NB4 (cell line): ENCODE measurements around the gene SPATA13.

Experiments
- DNase-seq: peaks from one replicate; pipeline ENCODE4 v3.0.0; 2010; ENCODE audit warnings: low read depth
- H3K4me3 ChIP-seq: one replicate; pipeline ENCODE4 v1.5.1; 2011; ENCODE audit warnings: mild to moderate bottlenecking, low read depth, low read length, moderate library complexity
- CTCF ChIP-seq: IDR thresholded peaks from one replicate; pipeline ENCODE4 v1.5.1; 2012; ENCODE audit warnings: low read depth, low read length
- MAX ChIP-seq: IDR thresholded peaks from 2 replicates; pipeline ENCODE4 v1.6.1; 2011; ENCODE audit warnings: low read depth, low read length
- MYC ChIP-seq: IDR thresholded peaks from 2 replicates; pipeline ENCODE4 v1.6.1; 2011; ENCODE audit warnings: low read depth, low read length
- POLR2A ChIP-seq: IDR thresholded peaks from 2 replicates; pipeline ENCODE4 v1.6.1; 2011; ENCODE audit warnings: mild to moderate bottlenecking; ENCODE audit not compliant: insufficient read length; ENCODE audit errors: extremely low read depth

The SPATA13 gene

GRCh38 chr13:24301434-24301833 is 140.9 kb downstream of the SPATA13 start:
- H3K4me3 ChIP-seq = no peak overlapping the region
- TF ChIP-seq MYC = no peak
- TF ChIP-seq POLR2A = no peak
- no peak for TF ChIP-seq MAX
- no peak for TF ChIP-seq CTCF
- DNase-seq = no peak

GRCh38 chr13:24301911-24302310 is 141.4 kb downstream of the SPATA13 start:
- H3K4me3 ChIP-seq = no peak overlapping the region
- no peak for DNase-seq
- no peak for TF ChIP-seq CTCF
- TF ChIP-seq MYC = no peak
- no peak for TF ChIP-seq POLR2A
- no peak for TF ChIP-seq MAX

GRCh38 chr13:24304620-24305019 is 144.1 kb downstream of the SPATA13 start:
- no peak for TF ChIP-seq MYC
- no peak for TF ChIP-seq POLR2A
- TF ChIP-seq CTCF = no peak
- no peak for TF ChIP-seq MAX
- H3K4me3 ChIP-seq = no peak overlapping the region
- DNase-seq = no peak

GRCh38 chr13:24306632-24307031 is 146.1 kb downstream of the SPATA13 start:
- no peak overlapping the region for H3K4me3 ChIP-seq
- TF ChIP-seq POLR2A (no peak), CTCF (no peak), MYC (no peak), MAX (no peak)
- no peak for DNase-seq

- H3K4me3 ChIP-seq = no peak overlapping the region
- TF ChIP-seq MYC = no peak
- no peak for TF ChIP-seq MAX
- TF ChIP-seq POLR2A = no peak
- no peak for TF ChIP-seq CTCF
- DNase-seq = no peak
Measured at GRCh38 chr13:24307211-24308067, 146.9 kb downstream of the SPATA13 start.
